Stimulated activated CD8-positive, alpha-beta memory T cell treated with anti-CD3 and anti-CD28 coated beads, Interleukin-15, amount 100 ng/mL, for 48 hours (primary cell): ENCODE data around the gene UPK3BL1.
"Not testable (repeated sequence)": the region's sequence is repeated elsewhere in the genome, so short reads cannot be mapped to it uniquely, and the experiment has no call there.

Source experiments
- DNase-seq, 2 donors: peaks; one replicate each; pipeline ENCODE4 v3.0.0-alpha.2; 2020; ENCODE audit warnings: low read depth in 2 of 2

Gene UPK3BL1

GRCh38 chr7:102627271-102627904 lies 15.2 kb downstream of the UPK3BL1 start:
- DNase-seq, result not testable (repeated sequence)

GRCh38 chr7:102618122-102618521 lies 24.5 kb downstream of the UPK3BL1 start:
- not testable (repeated sequence) for DNase-seq

GRCh38 chr7:102616507-102617125 lies 26.0 kb downstream of the UPK3BL1 start, which contains the start of gene RASA4:
TSS of gene RASA4 (minus strand) at chr7:102616756. CDS start at chr7:102616689, 67 bp downstream.
- DNase-seq, result not testable (repeated sequence)

- not testable (repeated sequence) for DNase-seq
Observed at GRCh38 chr7:102615930-102616329, 26.7 kb downstream of the UPK3BL1 start.

- DNase-seq, result not testable (repeated sequence)
Observed at GRCh38 chr7:102614873-102615272, 27.7 kb downstream of the UPK3BL1 start.

- not testable (repeated sequence) for DNase-seq
Observed at GRCh38 chr7:102614346-102614697, 28.3 kb downstream of the UPK3BL1 start.

- DNase-seq, result not testable (repeated sequence)
Observed at GRCh38 chr7:102613575-102614345, 28.8 kb downstream of the UPK3BL1 start.

GRCh38 chr7:102611675-102612325 lies 30.8 kb downstream of the UPK3BL1 start:
- DNase-seq, result not testable (repeated sequence)

- not testable (repeated sequence) for DNase-seq
Observed at GRCh38 chr7:102611013-102611674, 31.4 kb downstream of the UPK3BL1 start.

- DNase-seq, result not testable (repeated sequence)
Observed at GRCh38 chr7:102610441-102610840, 32.1 kb downstream of the UPK3BL1 start.

- DNase-seq, result not testable (repeated sequence)
Observed at GRCh38 chr7:102609734-102610133, 32.9 kb downstream of the UPK3BL1 start.

GRCh38 chr7:102606848-102607247 lies 35.7 kb downstream of the UPK3BL1 start:
- not testable (repeated sequence) for DNase-seq

GRCh38 chr7:102604431-102605145 lies 38.0 kb downstream of the UPK3BL1 start:
- not testable (repeated sequence) for DNase-seq

- DNase-seq, result not testable (repeated sequence)
Observed at GRCh38 chr7:102602317-102602716, 40.3 kb downstream of the UPK3BL1 start.

- not testable (repeated sequence) for DNase-seq
Observed at GRCh38 chr7:102599699-102600098, 42.9 kb downstream of the UPK3BL1 start.

- not testable (repeated sequence) for DNase-seq
Observed at GRCh38 chr7:102596036-102596435, 46.6 kb downstream of the UPK3BL1 start.

- DNase-seq, result not testable (repeated sequence)
Observed at GRCh38 chr7:102593637-102594334, 48.8 kb downstream of the UPK3BL1 start.

- peak in 1 of 2 donors; percentile 10 for DNase-seq
Observed at GRCh38 chr7:102592477-102593019, 50.0 kb downstream of the UPK3BL1 start.

GRCh38 chr7:102589857-102590256 lies 52.7 kb downstream of the UPK3BL1 start:
- not testable (repeated sequence) for DNase-seq
